Natural killer cell (primary cell): ENCODE results near the gene SLC6A19. TPM values are rescaled to one million over a fixed set of nuclear protein-coding genes. Genes with fewer than 3 reads are reported as not detected.

ENCODE experiments used
- ATAC-seq, 3 donors: fragments of 150-1000 bp in 2 of 3; fragments of 200-7000 bp in 1 of 3; cut with Tn5 transposase; 1 replicate in 1 of 3; 2 replicates in 2 of 3; pipeline ENCODE4 v1.10.0; 2021; ENCODE audit warnings: mild to moderate bottlenecking in 2 of 3, moderate library complexity in 2 of 3
- DNase-seq, 2 donors: peaks; one replicate each; pipeline versions ENCODE4 v3.0.0 to v3.0.0-alpha.2; 2013 to 2021; ENCODE audit warnings: mixed read lengths in 1 of 2
- H3K27ac ChIP-seq: one replicate; pipeline ENCODE4 v1.5.1; 2013; ENCODE audit warnings: mild to moderate bottlenecking, low read length
- H3K27me3 ChIP-seq: one replicate; pipeline ENCODE4 v1.6.1; 2013; ENCODE audit warnings: low read length; ENCODE audit not compliant: control insufficient read depth, insufficient read depth
- H3K36me3 ChIP-seq: one replicate; pipeline ENCODE4 v1.6.1; 2013; ENCODE audit warnings: low read length; ENCODE audit not compliant: control insufficient read depth, insufficient read depth
- H3K4me1 ChIP-seq: one replicate; pipeline ENCODE4 v1.6.1; 2013; ENCODE audit warnings: low read length; ENCODE audit not compliant: control insufficient read depth, insufficient read depth
- H3K4me3 ChIP-seq: one replicate; pipeline ENCODE4 v1.5.1; 2013; ENCODE audit warnings: low read length
- H3K9me3 ChIP-seq: one replicate; pipeline ENCODE4 v1.6.1; 2013; ENCODE audit warnings: low read length; ENCODE audit not compliant: control insufficient read depth, insufficient read depth
- H3K27ac Mint-ChIP-seq, 2 donors: one replicate each; pipeline ENCODE4 v1.8.0; 2022; ENCODE audit warnings: mild to moderate bottlenecking in 2 of 2, mixed read lengths in 2 of 2, moderate library complexity in 1 of 2
- H3K27me3 Mint-ChIP-seq, 2 donors: one replicate each; pipeline ENCODE4 v1.8.0; 2022; ENCODE audit warnings: low read depth in 2 of 2, mixed read lengths in 2 of 2
- H3K36me3 Mint-ChIP-seq: one replicate; pipeline ENCODE4 v1.8.0; 2022; ENCODE audit warnings: mixed read lengths
- H3K4me1 Mint-ChIP-seq, 2 donors: one replicate each; pipeline ENCODE4 v1.8.0; 2022; ENCODE audit warnings: mixed read lengths in 2 of 2
- H3K4me3 Mint-ChIP-seq: one replicate; pipeline ENCODE4 v1.8.0; 2022; ENCODE audit warnings: mild to moderate bottlenecking, moderate library complexity, mixed read lengths
- H3K9me3 Mint-ChIP-seq, 2 donors: one replicate each; pipeline ENCODE4 v1.8.0; 2022; ENCODE audit warnings: mixed read lengths in 2 of 2
- CTCF ChIP-seq: fragments of 200-600 bp; IDR thresholded peaks from one replicate; pipeline ENCODE4 v1.8.0; 2022; ENCODE audit warnings: antibody characterized with exemption
- WGBS: methylation state at CpG from one replicate; pipeline ENCODE4 v1.1.7; 2013; ENCODE audit warnings: missing lambda C conversion rate; ENCODE audit not compliant: insufficient coverage; 5-methylcytosine and 5-hydroxymethylcytosine counted together
- intact Hi-C: fragments of 100-400 bp; cut with micrococcal nuclease; formaldehyde crosslinking; loops from one replicate; pipeline ENCODE4 v1.14.2; 2022
- total RNA-seq, 4 donors: library from RNA; stranded (reverse); fragments of 120-200 nt in 1 of 4; gene quantifications; one replicate each; pipeline versions ENCODE4 v1.2.3 to v1.2.4, GENCODE V29; 2013 to 2022

SLC6A19 gene
- total RNA-seq, 3 donors from 2014 or later (not counting 1 experiment from before 2014, with no cell fraction given) = not detected

GRCh38 chr5:1218351-1219080, 17.1 kb downstream of the SLC6A19 start:
- DNase-seq = no peak
- no peaks in the 10 kb centered on the region for H3K36me3 ChIP-seq
- no peak overlapping the region for H3K27ac Mint-ChIP-seq
- no peak overlapping the region for H3K4me3 ChIP-seq
- H3K4me3 Mint-ChIP-seq = no peak overlapping the region
- ATAC-seq = no peak
- no peaks in the 10 kb centered on the region for H3K9me3 Mint-ChIP-seq
- intact Hi-C loops = no loop called here
- WGBS = 90% methylated on average over 38 of the region's 38 CpGs
- H3K27ac ChIP-seq = no peak overlapping the region
- H3K9me3 ChIP-seq = no peaks in the 10 kb centered on the region
- H3K27me3 Mint-ChIP-seq = no peaks in the 10 kb centered on the region
- H3K27me3 ChIP-seq = no peaks in the 10 kb centered on the region
- TF ChIP-seq CTCF = no peak
- no peaks in the 10 kb centered on the region for H3K4me1 ChIP-seq
- H3K4me1 Mint-ChIP-seq = no peaks in the 10 kb centered on the region
- H3K36me3 Mint-ChIP-seq = no peaks in the 10 kb centered on the region

DNA sequence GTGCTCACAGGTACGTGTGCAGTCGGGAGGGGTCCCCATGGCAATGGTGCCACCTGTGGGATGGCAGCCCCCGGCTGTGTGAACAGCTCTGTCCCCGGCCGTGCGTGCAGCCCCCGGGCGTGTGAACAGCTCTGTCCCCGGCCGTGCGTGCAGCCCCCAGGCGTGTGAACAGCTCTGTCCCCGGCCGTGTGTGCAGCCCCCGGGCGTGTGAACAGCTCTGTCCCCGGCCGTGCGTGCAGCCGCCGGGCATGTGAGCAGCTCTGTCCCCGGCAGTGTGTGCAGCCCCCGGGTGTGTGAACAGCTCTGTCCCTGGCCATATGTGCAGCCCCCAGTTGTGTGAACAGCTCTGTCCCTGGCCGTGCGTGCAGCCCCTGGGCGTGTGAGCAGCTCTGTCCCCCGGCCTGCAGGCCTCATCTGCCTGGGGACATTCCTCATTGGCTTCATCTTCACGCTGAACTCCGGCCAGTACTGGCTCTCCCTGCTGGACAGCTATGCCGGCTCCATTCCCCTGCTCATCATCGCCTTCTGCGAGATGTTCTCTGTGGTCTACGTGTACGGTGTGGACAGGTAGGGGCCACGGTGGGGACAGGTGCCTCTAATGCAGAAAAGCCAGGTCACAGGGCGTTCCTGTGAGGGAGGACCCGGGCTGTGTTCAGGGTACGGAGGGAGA, 17.8 kb downstream of the SLC6A19 start:
- H3K9me3 ChIP-seq = no peaks in the 10 kb centered on the region
- no peaks in the 10 kb centered on the region for H3K9me3 Mint-ChIP-seq
- H3K4me3 ChIP-seq = no peak overlapping the region
- H3K27me3 Mint-ChIP-seq = no peaks in the 10 kb centered on the region
- H3K36me3 Mint-ChIP-seq = no peaks in the 10 kb centered on the region
- no peak overlapping the region for H3K4me3 Mint-ChIP-seq
- no peak overlapping the region for H3K27ac Mint-ChIP-seq
- WGBS = 86% methylated on average over 38 of the region's 38 CpGs
- TF ChIP-seq CTCF = no peak
- DNase-seq (no peak), ATAC-seq (no peak)
- no peaks in the 10 kb centered on the region for H3K4me1 Mint-ChIP-seq
- no peaks in the 10 kb centered on the region for H3K36me3 ChIP-seq
- no peaks in the 10 kb centered on the region for H3K27me3 ChIP-seq
- H3K4me1 ChIP-seq = no peaks in the 10 kb centered on the region
- intact Hi-C loops = no loop called here
- H3K27ac ChIP-seq = no peak overlapping the region

DNA sequence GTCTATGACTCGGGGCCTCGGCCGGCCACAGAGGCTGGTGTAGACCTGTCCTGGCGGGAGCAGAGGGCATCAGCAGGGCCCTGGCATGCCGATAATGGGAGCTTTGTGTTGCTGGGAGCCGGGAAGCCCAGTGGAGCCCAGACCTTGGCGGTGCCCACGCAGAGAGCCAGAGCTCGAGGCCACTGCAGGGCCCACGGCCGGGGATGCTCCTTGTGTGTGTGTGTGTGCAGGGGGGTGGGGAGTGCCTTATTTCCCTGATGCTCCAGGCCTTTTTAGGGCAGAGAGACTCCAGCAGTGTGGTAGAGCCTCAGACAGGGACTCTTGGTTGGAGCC, 18.3 kb downstream of the SLC6A19 start:
- H3K9me3 ChIP-seq = no peaks in the 10 kb centered on the region
- no peaks in the 10 kb centered on the region for H3K9me3 Mint-ChIP-seq
- H3K27ac Mint-ChIP-seq = no peak overlapping the region
- DNase-seq (no peak), ATAC-seq (no peak)
- no peak overlapping the region for H3K4me3 Mint-ChIP-seq
- no peak overlapping the region for H3K4me3 ChIP-seq
- 87% methylated on average over 11 of the region's 11 CpGs for whole genome bisulfite sequencing
- no peaks in the 10 kb centered on the region for H3K27me3 Mint-ChIP-seq
- intact Hi-C loops = no loop called here
- no peaks in the 10 kb centered on the region for H3K27me3 ChIP-seq
- no peaks in the 10 kb centered on the region for H3K4me1 Mint-ChIP-seq
- H3K27ac ChIP-seq = no peak overlapping the region
- H3K36me3 Mint-ChIP-seq = no peaks in the 10 kb centered on the region
- H3K4me1 ChIP-seq = no peaks in the 10 kb centered on the region
- TF ChIP-seq CTCF = no peak
- H3K36me3 ChIP-seq = no peaks in the 10 kb centered on the region
